Fibroblast of mammary gland (primary cell): ENCODE results near the gene KCNH3.

Experiments used
- DNase-seq: peaks from one replicate; pipeline ENCODE4 v3.0.0-alpha.2; 2010; ENCODE audit warnings: low read depth
- H3K4me3 ChIP-seq: 2 replicates; pipeline ENCODE4 v1.5.1; 2011; ENCODE audit warnings: low read depth, mild to moderate bottlenecking, low read length, moderate library complexity; ENCODE audit not compliant: control insufficient read depth
- CTCF ChIP-seq: conservative IDR thresholded peaks from 2 replicates; pipeline ENCODE4 v1.5.1; 2011; ENCODE audit warnings: low read depth, low read length, inconsistent platforms; ENCODE audit not compliant: control insufficient read depth, insufficient read depth

KCNH3 gene

GRCh38 chr12:49511410-49511809, 27.4 kb upstream of the KCNH3 start:
- no peak overlapping the region for H3K4me3 ChIP-seq
- DNase-seq: no peak
- no peak for TF ChIP-seq CTCF

- TF ChIP-seq CTCF: no peak
- H3K4me3 ChIP-seq: no peak overlapping the region
- no peak for DNase-seq
Observed at GRCh38 chr12:49512546-49512945, 26.3 kb upstream of the KCNH3 start.

- TF ChIP-seq CTCF: no peak
- peak; percentile 85 for DNase-seq
- no peak overlapping the region for H3K4me3 ChIP-seq
Observed at GRCh38 chr12:49515266-49515665, 23.6 kb upstream of the KCNH3 start.

- TF ChIP-seq CTCF: no peak
- no peak overlapping the region for H3K4me3 ChIP-seq
- peak; percentile 45 for DNase-seq
Observed at GRCh38 chr12:49518914-49519573, 19.8 kb upstream of the KCNH3 start.

- TF ChIP-seq CTCF: no peak
- no peak overlapping the region for H3K4me3 ChIP-seq
- no peak for DNase-seq
Observed at GRCh38 chr12:49519574-49519936, 19.3 kb upstream of the KCNH3 start.

GRCh38 chr12:49521389-49521788, 17.4 kb upstream of the KCNH3 start:
- no peak for TF ChIP-seq CTCF
- DNase-seq: no peak
- no peak overlapping the region for H3K4me3 ChIP-seq
